K562 (cell line): ENCODE data around the gene METRNL. TPM values are rescaled to one million over a fixed set of nuclear protein-coding genes. Genes with fewer than 3 reads are reported as not detected.

Experiments
- AFF4 ChIP-seq: sonication (generic); formaldehyde crosslinking; IDR thresholded peaks from 2 replicates; pipeline ENCODE4 v1.8.0; 2023; ENCODE audit warnings: mild to moderate bottlenecking, missing genetic modification reagents
- ARID1B ChIP-seq: fragments of 450-650 bp; IDR thresholded peaks from 2 replicates; pipeline ENCODE4 v1.6.1; 2016; ENCODE audit warnings: antibody characterized with exemption, mild to moderate bottlenecking, inconsistent platforms
- CTCF ChIP-seq, 3 experiments: IDR thresholded peaks in 2 of 3; conservative IDR thresholded peaks in 1 of 3; 2 replicates each; pipeline ENCODE4 v1.5.1; 2011 to 2012; ENCODE audit warnings: low read length in 3 of 3, mild to moderate bottlenecking in 3 of 3, control low read depth in 2 of 3, improper control_type of control experiment in 1 of 3, inconsistent platforms in 1 of 3, low read depth in 1 of 3, mixed read lengths in 1 of 3, moderate library complexity in 1 of 3; ENCODE audit not compliant: insufficient read depth in 2 of 3
- DACH1 ChIP-seq: fragments of 450-650 bp; IDR thresholded peaks from 2 replicates; pipeline ENCODE4 v1.6.1; 2018; ENCODE audit not compliant: partially characterized antibody
- HDAC3 ChIP-seq: fragments of 450-650 bp; IDR thresholded peaks from 2 replicates; pipeline ENCODE4 v1.6.1; 2018; ENCODE audit warnings: borderline replicate concordance, mild to moderate bottlenecking, moderate library complexity; ENCODE audit not compliant: partially characterized antibody
- MTA2 ChIP-seq: fragments of 450-650 bp; IDR thresholded peaks from 2 replicates; pipeline ENCODE4 v1.6.1; 2016; ENCODE audit warnings: low read depth
- PHF8 ChIP-seq: fragments of 200-600 bp; sonication (generic); IDR thresholded peaks from 2 replicates; pipeline ENCODE4 v1.6.1; 2012; ENCODE audit warnings: mixed run types, mild to moderate bottlenecking, inconsistent platforms, low read length, moderate library complexity, borderline replicate concordance
- ZFP36 ChIP-seq: fragments of 150-350 bp; IDR thresholded peaks from 2 replicates; pipeline ENCODE4 v1.6.1; 2018; ENCODE audit warnings: low read length, low read depth; ENCODE audit not compliant: partially characterized antibody
- ZFX ChIP-seq: sonication (generic); formaldehyde crosslinking; IDR thresholded peaks from 2 replicates; pipeline ENCODE4 v1.8.0; 2022; ENCODE audit warnings: mild to moderate bottlenecking, missing genetic modification reagents, moderate library complexity
- ZNF197 ChIP-seq: fragments of 200-800 bp; sonication (Bioruptor generic); IDR thresholded peaks from 2 replicates; pipeline ENCODE4 v1.6.1; 2016; ENCODE audit warnings: low read depth, missing genetic modification characterization, missing compliant biosample characterization
- polyA plus RNA-seq, 8 experiments: library from polyadenylated mRNA; depleted of rRNA in 4 of 8; stranded (reverse) in 5 of 8; unstranded in 3 of 8; fragments of >200 nt; fragmentation: Nextera tagmentation in 2 of 8; fragmentation: Illumina TruSeq in 1 of 8; extraction: Ambion mirVana in 2 of 8; extraction: Trizol in 1 of 8; gene quantifications; 2 replicates each; pipeline versions ENCODE4 v1.2.1 to v1.2.3, GENCODE V29; 2011 to 2014; ENCODE audit warnings: inconsistent platforms in 1 of 8, missing spikeins in 1 of 8
- total RNA-seq, 7 experiments: library from RNA; depleted of rRNA in 6 of 7; stranded (reverse); fragments of >200 nt in 6 of 7; fragmentation: Illumina TruSeq in 2 of 7; extraction: Trizol in 2 of 7; gene quantifications; 2 replicates each; pipeline versions ENCODE4 v1.2.1 to v1.2.3, GENCODE V29; 2011 to 2021; ENCODE audit warnings: low replicate concordance in 1 of 7
- TF ChIP-seq, protein P1 (sequence below): fragments of 450-650 bp; formaldehyde crosslinking; IDR thresholded peaks from 2 replicates; pipeline ENCODE4 v1.4.0; 2022; ENCODE audit warnings: missing genetic modification characterization
- TF ChIP-seq, protein P2 (sequence below): fragments of 250-450 bp; sonication (Bioruptor Pico); IDR thresholded peaks from 2 replicates; pipeline ENCODE4 v1.5.0; 2021; ENCODE audit warnings: mild to moderate bottlenecking, borderline replicate concordance

Gene METRNL
- total and polyA plus RNA-seq, 9 of the 15 experiments (the other 6 are each of a cell fraction or from before 2014, with no cell fraction given) = 0.17 to 31.8 (median 2.9) TPM

- TF ChIP-seq ZFP36 (no peak), MTA2 (peak; percentile 4; the same call in 1 of the 2 replicates), HDAC3 (no peak), ZFX (CRISPR knock-in tag) (peak; percentile 80), PHF8 (peak; percentile 53; the same call in 1 of the 2 replicates), ZNF197 (CRISPR knock-in tag) (no peak), CTCF (IDR thresholded peaks at IDR 0.05 in 2 of 3, conservative IDR thresholded peaks at IDR 0.05 in 1 of 3; ENCODE audit: insufficient read depth in 2 of 3, low read depth in 1 of 3, low read length in 3 of 3) (peak in 2 of 3 experiments; percentile 40 to 60; a peak in 4 of 6 replicates), AFF4 (CRISPR knock-in tag) (no peak), ARID1B (peak; percentile 79), DACH1 (peak; percentile 37)
- TF ChIP-seq, protein P1, sequence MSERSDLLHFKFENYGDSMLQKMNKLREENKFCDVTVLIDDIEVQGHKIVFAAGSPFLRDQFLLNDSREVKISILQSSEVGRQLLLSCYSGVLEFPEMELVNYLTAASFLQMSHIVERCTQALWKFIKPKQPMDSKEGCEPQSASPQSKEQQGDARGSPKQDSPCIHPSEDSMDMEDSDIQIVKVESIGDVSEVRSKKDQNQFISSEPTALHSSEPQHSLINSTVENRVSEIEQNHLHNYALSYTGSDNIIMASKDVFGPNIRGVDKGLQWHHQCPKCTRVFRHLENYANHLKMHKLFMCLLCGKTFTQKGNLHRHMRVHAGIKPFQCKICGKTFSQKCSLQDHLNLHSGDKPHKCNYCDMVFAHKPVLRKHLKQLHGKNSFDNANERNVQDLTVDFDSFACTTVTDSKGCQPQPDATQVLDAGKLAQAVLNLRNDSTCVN (CRISPR knock-in tag) = no peak
- TF ChIP-seq, protein P2, sequence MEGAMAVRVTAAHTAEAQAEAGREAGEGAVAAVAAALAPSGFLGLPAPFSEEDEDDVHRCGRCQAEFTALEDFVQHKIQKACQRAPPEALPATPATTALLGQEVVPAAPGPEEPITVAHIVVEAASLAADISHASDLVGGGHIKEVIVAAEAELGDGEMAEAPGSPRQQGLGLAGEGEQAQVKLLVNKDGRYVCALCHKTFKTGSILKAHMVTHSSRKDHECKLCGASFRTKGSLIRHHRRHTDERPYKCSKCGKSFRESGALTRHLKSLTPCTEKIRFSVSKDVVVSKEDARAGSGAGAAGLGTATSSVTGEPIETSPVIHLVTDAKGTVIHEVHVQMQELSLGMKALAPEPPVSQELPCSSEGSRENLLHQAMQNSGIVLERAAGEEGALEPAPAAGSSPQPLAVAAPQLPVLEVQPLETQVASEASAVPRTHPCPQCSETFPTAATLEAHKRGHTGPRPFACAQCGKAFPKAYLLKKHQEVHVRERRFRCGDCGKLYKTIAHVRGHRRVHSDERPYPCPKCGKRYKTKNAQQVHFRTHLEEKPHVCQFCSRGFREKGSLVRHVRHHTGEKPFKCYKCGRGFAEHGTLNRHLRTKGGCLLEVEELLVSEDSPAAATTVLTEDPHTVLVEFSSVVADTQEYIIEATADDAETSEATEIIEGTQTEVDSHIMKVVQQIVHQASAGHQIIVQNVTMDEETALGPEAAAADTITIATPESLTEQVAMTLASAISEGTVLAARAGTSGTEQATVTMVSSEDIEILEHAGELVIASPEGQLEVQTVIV (CRISPR knock-in tag) = no peak
Observed at GRCh38 chr17:83073389-83074063, 5.9 kb upstream of the METRNL start (continued).
